HG03066 (cell line): ENCODE results near the gene SHBG.
"Not testable (repeated sequence)": the region's sequence is repeated elsewhere in the genome, so short reads cannot be mapped to it uniquely, and the experiment has no call there.

Experiments
- ATAC-seq: cut with Tn5 transposase; IDR thresholded peaks from one replicate; pipeline ENCODE4 v1.9.1; 2021; ENCODE audit warnings: low read depth; ENCODE audit not compliant: unreplicated experiment

SHBG gene, protein sequence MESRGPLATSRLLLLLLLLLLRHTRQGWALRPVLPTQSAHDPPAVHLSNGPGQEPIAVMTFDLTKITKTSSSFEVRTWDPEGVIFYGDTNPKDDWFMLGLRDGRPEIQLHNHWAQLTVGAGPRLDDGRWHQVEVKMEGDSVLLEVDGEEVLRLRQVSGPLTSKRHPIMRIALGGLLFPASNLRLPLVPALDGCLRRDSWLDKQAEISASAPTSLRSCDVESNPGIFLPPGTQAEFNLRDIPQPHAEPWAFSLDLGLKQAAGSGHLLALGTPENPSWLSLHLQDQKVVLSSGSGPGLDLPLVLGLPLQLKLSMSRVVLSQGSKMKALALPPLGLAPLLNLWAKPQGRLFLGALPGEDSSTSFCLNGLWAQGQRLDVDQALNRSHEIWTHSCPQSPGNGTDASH

DNA sequence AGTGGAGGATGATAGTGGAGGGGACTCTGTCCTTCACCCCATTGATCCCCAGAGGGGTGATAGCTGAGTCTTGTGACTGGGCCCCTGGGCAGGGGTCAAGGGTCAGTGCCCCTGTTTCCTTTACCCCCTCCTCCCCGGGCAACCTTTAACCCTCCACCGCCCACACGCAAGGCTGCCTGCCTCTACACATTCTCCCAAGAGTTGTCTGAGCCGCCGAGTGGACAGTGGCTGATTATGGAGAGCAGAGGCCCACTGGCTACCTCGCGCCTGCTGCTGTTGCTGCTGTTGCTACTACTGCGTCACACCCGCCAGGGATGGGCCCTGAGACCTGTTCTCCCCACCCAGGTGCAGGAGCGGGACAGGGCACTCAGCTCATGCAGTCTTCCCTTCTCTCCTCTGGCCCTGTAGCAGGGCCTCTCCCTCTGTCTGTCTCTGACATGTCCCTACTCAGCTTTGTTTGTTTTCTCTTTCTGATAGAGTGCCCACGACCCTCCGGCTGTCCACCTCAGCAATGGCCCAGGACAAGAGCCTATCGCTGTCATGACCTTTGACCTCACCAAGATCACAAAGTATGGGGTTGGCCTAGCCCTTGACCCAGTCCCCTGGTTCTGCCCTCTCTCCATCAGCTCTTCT is at the start of gene SHBG:
SHBG (plus strand) TSS at position 197 of the 633 bp plus-strand sequence; CDS start at position 235, 38 bp downstream.
- ATAC-seq = no peak

DNA sequence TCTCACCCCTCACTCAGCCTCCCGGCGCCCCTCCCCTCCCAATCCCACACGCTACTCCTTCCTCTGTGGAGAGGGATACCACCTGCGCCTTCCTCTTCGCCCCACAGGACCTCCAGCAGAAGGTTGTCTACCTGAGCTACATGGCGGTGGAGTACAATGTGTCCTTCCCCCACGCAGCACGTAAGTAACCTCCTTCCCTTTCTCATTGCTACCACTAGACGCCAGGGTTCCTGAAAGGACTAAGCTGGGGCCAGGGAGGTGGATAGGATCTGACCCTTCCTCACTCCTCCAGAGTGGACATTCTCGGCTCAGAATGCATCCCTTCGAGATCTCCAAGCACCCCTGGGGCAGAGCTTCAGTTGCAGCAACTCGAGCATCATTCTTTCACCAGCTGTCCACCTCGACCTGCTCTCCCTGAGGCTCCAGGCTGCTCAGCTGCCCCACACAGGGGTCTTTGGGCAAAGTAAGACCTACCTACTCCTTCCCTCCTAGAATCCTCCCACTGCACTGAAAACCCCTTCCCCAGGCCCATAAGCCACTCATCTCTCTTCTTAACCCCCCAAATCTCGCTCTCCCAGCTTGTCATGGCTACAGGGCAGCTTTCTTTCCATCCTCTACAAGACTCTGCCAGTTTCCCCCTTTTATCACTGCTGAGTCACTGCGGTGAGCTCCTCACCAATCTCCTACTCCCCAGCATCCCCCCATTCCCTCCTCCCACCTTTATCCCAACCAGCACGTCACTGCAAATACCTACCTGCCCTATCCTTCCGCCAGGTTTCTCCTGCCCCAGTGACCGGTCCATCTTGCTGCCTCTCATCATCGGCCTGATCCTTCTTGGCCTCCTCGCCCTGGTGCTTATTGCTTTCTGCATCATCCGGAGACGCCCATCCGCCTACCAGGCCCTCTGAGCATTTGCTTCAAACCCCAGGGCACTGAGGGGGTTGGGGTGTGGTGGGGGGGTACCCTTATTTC is 49.0 kb upstream of the SHBG start:
- no peak for ATAC-seq

DNA sequence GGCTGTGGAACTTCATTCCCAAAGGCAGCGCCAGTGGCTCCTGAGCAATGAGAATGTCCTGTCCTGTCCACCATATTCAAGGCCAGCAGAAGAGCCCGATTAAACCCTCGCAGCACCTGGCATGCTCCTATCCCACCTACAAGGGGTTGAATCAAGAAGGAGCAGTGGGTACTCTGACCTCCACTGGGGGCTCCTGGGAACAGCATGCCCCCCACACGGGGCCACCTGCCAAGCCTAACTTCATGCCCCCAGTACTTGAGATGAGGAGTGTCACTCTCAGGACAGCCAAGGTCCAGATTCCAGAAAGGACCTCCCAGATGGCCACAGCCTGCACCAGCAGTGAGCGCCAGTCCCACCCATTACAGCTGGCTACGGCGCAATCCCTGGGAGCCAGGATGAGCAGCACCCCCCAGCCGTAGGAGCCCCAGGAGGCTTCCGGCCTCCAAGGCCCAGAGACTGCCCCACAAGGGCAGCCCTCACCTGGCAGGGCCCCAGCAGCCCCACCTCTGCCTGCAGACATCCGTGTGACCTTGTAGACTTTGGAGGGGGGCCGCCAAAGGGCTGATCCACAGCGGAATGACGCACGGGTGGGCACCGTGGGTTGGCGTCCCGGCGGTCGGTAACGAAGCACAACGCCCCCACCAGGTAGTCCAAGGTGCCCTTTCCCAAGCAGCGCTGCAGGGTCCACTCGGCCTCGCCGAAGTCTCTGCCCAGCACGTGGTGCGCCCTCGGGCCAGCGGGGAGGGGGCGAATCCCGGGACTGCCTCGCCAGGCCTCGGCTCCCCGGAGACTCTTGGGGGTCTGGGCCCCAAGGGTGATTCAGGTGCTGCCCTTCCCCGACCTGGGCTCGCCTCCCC is 47.3 kb upstream of the SHBG start:
- ATAC-seq = no peak

DNA sequence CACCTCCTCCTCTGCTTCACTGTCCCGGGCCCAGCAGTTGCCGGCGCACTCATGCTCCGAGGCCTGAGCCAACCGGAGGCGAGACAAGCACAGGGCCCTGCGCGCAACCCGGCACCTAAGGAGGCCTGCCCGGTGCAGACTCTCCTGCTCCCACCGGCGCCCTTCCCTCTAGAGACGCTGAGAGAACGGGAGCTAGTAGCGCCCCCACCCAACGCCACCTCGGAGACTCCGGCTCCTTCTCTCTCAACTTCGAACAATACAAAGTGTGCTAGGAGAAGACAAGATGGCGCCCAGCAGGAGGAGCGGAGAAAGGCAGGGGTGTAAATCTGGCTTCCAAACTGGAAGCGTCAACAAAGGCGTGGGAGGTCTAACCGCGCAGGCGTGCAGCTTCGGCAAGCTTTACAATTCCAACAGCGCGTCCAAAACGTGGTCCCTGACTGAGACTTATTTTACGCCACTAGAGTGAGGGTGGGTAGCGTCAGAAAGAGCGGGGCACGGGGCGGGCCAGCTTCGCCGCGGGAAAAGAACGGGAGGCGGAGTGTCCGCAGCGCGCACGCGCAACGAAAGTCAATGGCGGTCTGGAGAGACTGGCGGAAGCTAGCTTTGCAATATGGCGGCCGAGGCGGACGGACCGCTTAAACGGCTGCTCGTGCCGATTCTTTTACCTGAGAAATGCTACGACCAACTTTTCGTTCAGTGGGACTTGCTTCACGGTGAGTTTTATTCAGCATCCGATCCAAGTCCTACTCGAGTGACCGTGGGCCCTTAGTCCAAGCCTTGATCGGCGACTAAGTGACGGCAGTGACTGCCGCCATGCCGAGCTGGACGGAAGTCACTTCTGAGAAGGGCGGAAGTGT is 46.5 kb upstream of the SHBG start, which contains the start of gene MPDU1:
MPDU1 (plus strand) TSS at position 600 of the 857 bp plus-strand sequence; CDS start at position 611, 11 bp downstream.
- ATAC-seq = peak; percentile 64

DNA sequence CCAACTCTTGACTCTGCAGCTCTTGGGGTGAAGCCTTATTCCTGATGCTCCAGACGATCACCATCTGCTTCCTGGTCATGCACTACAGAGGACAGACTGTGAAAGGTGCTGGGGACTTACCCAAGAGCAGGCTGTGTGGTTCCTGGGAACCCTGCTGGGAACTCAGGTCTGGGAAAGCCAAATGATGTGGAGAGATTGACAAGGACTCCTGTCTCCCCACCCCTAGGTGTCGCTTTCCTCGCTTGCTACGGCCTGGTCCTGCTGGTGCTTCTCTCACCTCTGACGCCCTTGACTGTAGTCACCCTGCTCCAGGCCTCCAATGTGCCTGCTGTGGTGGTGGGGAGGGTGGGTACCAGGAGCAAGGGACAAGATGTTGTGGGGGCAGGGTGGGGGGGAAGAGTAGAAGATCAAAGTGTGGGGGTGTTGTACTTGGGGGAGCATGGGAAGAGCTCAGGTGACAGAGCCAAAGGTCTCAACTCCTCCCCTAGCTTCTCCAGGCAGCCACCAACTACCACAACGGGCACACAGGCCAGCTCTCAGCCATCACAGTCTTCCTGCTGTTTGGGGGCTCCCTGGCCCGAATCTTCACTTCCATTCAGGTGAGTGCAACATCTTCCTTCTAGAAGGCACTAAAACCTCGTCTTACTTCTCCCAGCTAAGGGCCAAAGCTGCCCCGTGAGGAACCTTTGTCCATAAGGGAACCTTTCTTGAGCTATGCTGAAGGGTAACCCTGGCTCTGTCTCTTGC is 43.1 kb upstream of the SHBG start:
- ATAC-seq = no peak

DNA sequence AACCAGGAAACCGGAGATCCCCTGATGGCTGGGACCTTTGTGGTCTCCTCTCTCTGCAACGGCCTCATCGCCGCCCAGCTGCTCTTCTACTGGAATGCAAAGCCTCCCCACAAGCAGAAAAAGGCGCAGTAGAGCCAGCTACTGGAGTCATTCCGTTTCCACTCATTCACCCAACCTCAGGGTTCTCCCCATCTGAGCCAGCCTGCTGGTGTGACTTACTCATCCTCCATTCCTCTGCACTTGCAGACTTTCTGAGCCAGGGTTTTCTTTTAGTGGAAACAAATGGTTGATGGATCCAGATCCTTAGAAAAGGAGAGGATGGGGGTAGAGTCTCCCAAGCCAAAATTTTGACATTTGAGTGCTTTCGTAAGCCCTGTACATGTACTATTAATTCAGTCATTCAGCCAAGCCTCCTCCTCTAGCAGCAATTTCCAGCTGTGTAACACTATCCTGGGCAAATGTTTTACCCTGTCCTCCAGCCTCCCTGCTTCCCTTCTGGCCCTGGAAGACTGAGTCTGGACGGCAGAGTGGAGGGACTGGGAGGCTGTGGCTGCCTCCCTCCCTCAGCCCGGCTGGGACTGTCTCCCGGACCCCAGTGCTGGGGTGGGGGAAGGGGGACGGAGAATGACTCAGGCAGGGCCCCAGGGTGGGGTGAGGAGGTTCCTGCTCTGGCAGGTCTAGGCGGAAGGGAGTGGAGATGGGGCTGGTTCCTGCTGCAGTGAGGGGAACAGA is 42.3 kb upstream of the SHBG start:
- ATAC-seq = no peak

DNA sequence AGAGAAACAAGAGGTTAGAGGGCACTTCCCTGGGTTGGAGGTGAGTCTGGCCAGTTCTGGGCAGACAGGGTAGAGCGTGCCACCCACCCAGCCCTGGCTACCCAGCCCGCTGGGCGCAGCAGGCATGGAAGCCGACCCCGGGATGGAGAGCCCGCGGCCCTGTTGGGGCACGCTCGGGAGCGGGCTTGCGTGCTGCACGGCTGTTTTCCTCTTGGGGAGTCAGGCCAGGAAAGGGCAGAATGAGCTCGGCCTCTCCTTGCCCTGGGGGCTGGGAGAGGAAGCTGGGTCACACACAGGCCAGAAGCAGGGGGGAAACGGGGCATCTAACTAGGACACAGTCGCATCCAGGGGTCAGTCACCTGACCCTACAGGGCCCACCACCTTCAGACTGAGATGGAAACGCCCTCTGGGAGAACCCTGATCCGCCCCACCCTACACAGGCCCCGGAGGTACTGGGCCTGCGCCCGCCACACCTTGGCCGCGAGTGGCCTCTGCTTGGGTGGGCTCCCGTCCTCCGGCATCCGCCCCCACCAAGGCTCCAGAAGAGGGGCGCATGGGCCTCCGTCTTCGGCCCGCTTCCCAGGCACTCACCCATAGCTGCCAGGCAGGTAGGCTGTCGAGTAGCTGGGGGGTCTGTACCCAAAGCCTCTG is 41.3 kb upstream of the SHBG start:
- no peak for ATAC-seq

DNA sequence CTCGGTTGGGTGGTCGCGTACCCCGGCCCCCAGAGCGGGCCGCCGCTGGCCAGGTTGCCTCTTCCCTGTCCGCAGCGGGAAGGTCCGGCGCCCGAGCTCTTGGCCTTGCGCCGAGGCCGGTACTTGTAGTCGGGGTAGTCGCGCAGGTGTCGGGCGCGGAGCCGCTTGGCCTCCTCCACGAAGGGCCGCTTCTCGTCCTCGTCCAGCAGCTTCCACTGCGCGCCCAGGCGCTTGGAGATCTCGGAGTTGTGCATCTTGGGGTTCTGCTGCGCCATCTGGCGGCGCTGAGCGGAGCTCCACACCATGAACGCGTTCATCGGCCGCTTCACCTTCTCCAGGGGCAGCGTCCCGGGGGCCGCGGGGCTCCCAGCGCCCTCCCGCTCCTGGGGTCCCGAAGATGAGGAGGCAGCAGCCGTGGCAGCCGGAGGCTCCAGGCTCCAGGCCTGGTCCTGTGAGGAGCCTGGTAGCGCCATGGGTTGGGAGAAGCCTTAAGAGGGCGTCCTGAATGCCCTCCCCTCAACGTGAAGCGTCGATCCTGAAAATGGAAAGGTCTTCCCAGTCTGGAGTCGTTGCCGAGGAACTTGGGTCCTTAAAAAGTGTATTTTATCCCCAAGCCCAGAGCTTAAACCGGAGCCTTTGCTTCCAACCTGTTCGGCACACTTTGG is 40.6 kb upstream of the SHBG start:
- no peak for ATAC-seq

DNA sequence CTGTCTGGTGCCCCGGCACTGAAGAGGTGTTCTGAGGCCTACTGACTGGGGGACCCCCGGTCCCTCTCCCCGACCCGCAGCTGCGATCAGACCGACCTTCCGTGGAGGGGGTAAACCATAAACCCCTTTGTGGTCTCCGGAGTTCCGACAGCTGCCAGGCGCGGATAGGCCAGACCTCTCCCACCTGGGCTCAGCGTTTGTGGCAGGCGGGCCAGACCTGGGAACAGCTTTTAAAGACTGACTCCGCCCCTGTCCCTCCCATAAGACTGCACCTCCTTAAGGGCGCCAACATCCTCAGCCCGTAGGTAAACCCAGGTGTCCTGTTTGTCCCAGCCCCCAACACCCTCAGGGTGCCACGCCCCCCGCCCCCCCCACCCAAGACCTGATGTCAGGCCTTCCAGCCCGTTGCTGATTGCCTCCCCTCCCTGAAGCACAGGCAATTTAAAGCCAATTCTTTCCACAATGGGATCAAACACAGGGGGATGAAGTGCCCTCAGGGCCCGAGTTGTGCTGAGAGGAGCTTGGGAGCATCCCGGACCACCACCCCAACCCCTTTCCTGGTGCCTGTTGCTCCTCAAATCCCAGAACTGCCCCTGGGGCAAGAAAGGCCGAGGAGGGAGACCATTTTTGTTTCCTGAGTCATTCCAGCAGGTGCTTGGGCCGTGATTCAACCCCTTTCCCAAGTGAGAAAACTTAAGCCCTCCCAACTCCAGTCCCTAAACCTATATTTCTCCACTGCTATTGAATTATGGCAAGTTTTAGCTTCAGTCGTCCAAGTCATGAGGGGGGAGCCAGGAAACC is 39.8 kb upstream of the SHBG start, which contains the start of gene SOX15:
SOX15 (minus strand) TSS at position 204 of the 801 bp plus-strand sequence. CDS start 418 bp downstream, outside the sequence.
- ATAC-seq = no peak

DNA sequence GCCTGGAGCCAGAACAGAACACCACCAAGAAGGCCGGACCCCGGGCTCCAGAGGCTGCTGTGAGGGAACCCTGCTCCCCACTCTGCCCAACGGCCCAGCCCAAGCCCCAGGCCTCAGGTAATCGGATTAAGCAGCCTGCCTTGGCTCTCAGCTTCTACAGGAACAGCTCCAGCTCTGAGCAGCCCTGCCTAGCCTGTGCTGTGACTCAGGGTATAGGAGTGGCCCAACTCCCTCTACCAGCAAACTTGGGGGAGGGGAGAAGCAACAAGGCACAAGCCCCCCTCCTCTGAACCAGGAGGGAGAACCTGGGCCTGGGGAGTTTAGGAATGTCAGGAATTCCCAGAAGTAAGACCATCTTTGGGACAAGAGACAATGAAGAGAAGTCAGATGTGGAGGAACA is 39.2 kb upstream of the SHBG start:
- no peak for ATAC-seq

DNA sequence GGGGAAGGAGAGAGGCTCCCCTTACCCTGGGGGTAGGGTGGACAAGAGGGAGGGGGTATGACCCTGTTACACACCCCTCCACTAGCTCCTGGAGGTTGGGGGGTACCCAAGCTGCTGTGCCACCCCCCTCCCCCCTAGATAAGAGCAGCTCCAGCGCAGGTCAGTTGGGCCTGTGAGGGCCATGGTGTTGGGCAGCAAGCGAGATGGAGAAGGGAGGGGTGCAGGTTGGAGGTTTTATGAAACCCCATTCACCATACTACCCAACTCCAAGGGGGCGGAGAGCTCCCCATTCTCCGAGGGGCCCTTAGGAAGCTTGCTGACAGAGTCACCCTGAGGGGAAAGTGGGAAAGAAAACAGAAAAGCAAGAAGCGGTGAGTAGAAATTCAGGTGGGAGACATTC is 38.3 kb upstream of the SHBG start:
- no peak for ATAC-seq

DNA sequence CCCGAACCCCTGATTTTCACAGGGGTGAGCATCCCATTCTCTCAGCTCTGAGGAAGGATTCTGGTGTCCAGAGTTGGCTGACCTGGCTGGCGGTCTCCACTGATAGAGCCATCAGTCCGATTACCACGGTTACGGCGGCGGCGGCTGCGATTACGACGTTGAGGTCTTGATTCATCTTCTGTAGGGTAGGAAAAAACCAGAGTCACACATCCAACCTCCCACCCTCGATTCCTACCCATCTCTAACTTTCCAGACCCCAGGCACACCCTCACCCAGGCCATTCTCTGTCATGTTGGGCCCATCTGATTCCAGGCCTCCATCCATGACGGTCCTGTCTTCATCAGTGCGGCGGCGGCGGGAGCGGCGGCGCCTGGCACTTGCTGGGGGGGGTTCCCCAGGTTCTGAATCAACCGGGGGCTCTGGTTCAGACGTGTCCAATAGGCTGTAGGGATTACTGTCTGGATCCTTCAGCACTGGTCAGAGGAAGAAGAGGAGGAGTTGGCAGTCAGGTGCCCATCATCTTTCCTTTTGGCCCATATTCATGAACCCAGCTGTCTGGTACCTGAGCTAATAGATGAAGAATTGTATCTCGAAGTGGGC is 37.4 kb upstream of the SHBG start:
- ATAC-seq = no peak

DNA sequence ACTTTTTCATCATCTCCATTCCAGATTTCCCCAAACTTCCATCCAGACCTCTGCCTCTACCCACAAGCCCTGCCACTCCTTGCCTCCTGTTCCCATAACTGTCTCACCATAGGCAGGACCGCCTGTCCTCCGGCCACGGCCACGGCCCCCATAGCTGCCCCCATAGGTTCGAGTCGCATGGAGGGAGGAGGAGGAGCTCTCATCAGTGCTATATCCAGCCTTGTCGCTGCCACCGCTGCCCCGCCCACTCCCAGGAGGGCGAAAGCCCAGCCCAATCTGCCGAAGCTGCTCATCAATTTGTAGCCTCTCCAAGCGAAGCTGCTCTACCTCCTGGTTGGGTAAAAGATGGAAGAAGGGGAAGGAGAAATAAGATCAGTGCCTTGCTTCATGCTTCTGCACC is 36.6 kb upstream of the SHBG start:
- no peak for ATAC-seq

DNA sequence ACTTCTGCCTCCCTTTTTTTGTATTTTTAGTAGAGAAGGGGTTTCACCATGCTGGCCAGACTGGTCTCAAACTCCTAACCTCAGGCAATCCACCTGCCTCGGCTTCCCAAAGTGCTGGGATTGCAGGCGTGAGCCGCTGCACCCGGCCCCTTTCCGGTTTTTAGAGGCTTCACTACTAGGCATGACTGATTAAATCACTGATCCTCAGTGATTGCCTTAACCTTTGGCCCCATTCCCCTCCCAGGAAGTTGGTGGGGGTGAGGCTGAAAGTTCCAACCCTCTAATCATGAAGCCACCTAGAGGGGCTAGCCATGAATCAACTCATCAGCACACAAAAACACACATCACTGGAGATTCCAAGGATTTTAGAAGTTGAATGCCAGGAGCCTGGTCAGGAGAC is 32.4 kb upstream of the SHBG start:
- ATAC-seq = not testable (repeated sequence)

DNA sequence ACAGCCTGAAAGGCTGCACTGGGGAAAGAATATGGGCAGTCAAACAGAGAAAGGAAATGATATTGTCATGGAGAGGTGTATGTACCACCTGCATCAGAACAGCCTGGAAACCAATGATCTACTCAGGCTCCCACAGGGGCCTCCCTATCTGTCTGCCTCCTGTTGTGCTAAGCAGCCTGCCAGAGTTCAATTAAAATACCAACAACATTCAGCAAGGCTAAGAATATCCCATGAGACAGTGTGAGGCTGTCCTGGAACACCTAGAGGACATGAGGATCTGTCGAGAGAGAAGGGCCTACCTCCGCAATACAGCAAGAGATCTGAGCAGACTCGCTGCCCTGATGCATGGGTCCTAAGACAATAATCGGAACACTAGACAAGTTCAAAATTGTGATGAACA is 23.7 kb upstream of the SHBG start:
- no peak for ATAC-seq
